ENCODE data around the gene LRMDA. TPM values are rescaled to one million over a fixed set of nuclear protein-coding genes. Genes with fewer than 3 reads are reported as not detected.

Gene LRMDA
- total and polyA plus RNA-seq, 2 of the 8 experiments (the other 6 are each of a cell fraction or from before 2014, with no cell fraction given), result 0.86 to 2.8 TPM

GRCh38 chr10:76286536-76286935 lies 855.1 kb downstream of the LRMDA start:
- FAIRE-seq (no peak), DNase-seq (ENCODE audit: low read depth in 1 of 2, low spot score in 2 of 2) (no peak)
- 0% methylated on average over 1 of the region's 1 CpG; no CpG with 5 or more reads in 1 of the 2 experiments for WGBS, 2 experiments (ENCODE audit: extremely low coverage in 1 of 2, insufficient coverage in 1 of 2, insufficient read length in 1 of 2, insufficient replicate concordance in 2 of 2, low coverage in 1 of 2, low lambda C conversion rate in 2 of 2, missing lambda C conversion rate in 1 of 2)
- no peak overlapping the region for H3K14ac ChIP-seq (ENCODE audit: insufficient read length)
- no peak overlapping the region for H2BK120ac ChIP-seq (replicated peaks; ENCODE audit: low read depth, low read length)
- no peaks in the 10 kb centered on the region for H3K36me3 ChIP-seq (ENCODE audit: control insufficient read depth in 2 of 4, insufficient read depth in 4 of 4, low read length in 3 of 4)
- no peak overlapping the region for H3K27ac ChIP-seq (ENCODE audit: low read depth, low read length)
- ChIA-PET POLR2A (ENCODE audit: partially characterized antibody) (no interaction called here), CTCF (ENCODE audit: partially characterized antibody) (interaction anchor here (1.1 kb wide), 1 partner anchor 17 kb away, joined by 3 read pairs; no protein-coding TSS in a partner anchor)
- H3K79me2 ChIP-seq (ENCODE audit: control insufficient read depth in 1 of 2, insufficient read depth in 2 of 2, low read length in 2 of 2), result no peaks in the 10 kb centered on the region
- no peak for TF ChIP-seq SP1 (IDR thresholded peaks at IDR 0.05; ENCODE audit: low read depth, low read length)
- TF ChIP-seq TBP (IDR thresholded peaks at IDR 0.05; ENCODE audit: low read depth, low read length), result no peak
- no peak for TF ChIP-seq EZH2 (IDR thresholded peaks at IDR 0.05; ENCODE audit: low read depth, low read length, severe bottlenecking)
- TF ChIP-seq SAP30 (IDR thresholded peaks at IDR 0.05; ENCODE audit: insufficient read depth, insufficient replicate concordance, low read length), result no peak
- no peak for TF ChIP-seq JUND (IDR thresholded peaks at IDR 0.05; ENCODE audit: low read length)
- TF ChIP-seq SUZ12 (IDR thresholded peaks at IDR 0.05; ENCODE audit: low read length), result no peak
- TF ChIP-seq CHD1 (IDR thresholded peaks at IDR 0.05; ENCODE audit: low read depth, low read length), result no peak
- H2BK5ac ChIP-seq (ENCODE audit: low read depth, low read length), result no peak overlapping the region
- no peak overlapping the region for H3K4me3 ChIP-seq (ENCODE audit: extremely low read depth in 1 of 4, insufficient read depth in 2 of 4, low read depth in 3 of 4, low read length in 4 of 4)
- H2AK5ac ChIP-seq (ENCODE audit: low read depth, low read length), result no peak overlapping the region
- no peak overlapping the region for H2AFZ ChIP-seq (ENCODE audit: low read length)
- no peak overlapping the region for H2BK20ac ChIP-seq (ENCODE audit: low read length)
- peaks cover 0 to 4% (median 0%) of the 10 kb centered on the region in 4 experiments; a peak in 1 of 7 replicates for H3K4me1 ChIP-seq (replicated peaks in 1 of 4; ENCODE audit: control insufficient read depth in 3 of 4, insufficient read depth in 4 of 4, low read length in 3 of 4)
- no peak overlapping the region for H4K5ac ChIP-seq (ENCODE audit: insufficient read length, low read depth, low read length)
- H3K18ac ChIP-seq (ENCODE audit: extremely low read depth, low read length), result no peak overlapping the region
- H2BK15ac ChIP-seq (ENCODE audit: low read length), result no peak overlapping the region
- no peaks in the 10 kb centered on the region for H3K27me3 ChIP-seq (replicated peaks in 1 of 4; ENCODE audit: control insufficient read depth in 3 of 4, extremely low read depth in 1 of 4, insufficient read depth in 3 of 4, low read length in 3 of 4)
- H3K23ac ChIP-seq (ENCODE audit: insufficient read length), result no peak overlapping the region
- no peak overlapping the region for H3K4ac ChIP-seq (replicated peaks; ENCODE audit: insufficient read length, low read depth, low read length)
- H2BK12ac ChIP-seq (ENCODE audit: low read depth, low read length), result no peak overlapping the region
- no peaks in the 10 kb centered on the region for H3K23me2 ChIP-seq (ENCODE audit: low read depth, low read length)
- no peak overlapping the region for H4K91ac ChIP-seq (replicated peaks; ENCODE audit: insufficient read length, low read length)
- no peaks in the 10 kb centered on the region for H4K20me1 ChIP-seq (replicated peaks in 1 of 2; ENCODE audit: control insufficient read depth in 1 of 2, insufficient read depth in 2 of 2, low read length in 2 of 2)
- H3K4me2 ChIP-seq (ENCODE audit: insufficient read depth in 1 of 2, low read depth in 2 of 2, low read length in 2 of 2), result no peak overlapping the region
- H4K8ac ChIP-seq (ENCODE audit: extremely low read depth, insufficient read depth, low read length), result no peak overlapping the region
- H3K56ac ChIP-seq (replicated peaks; ENCODE audit: insufficient read length, low read depth, low read length), result no peak overlapping the region
- no peaks in the 10 kb centered on the region for H3K79me1 ChIP-seq (ENCODE audit: low read depth, low read length)
- 0 out of 4 replicates have a peak, but pooled peaks cover 0 to 4% of the 10 kb centered on the region in 2 experiments for H3K9me3 ChIP-seq (ENCODE audit: insufficient read depth in 2 of 2, low read depth in 1 of 2, low read length in 1 of 2)
- no peak overlapping the region for H3K9ac ChIP-seq (replicated peaks in 1 of 4; ENCODE audit: extremely low read depth in 1 of 4, low read depth in 3 of 4, low read length in 3 of 4)
